Stomach (tissue), 9 donors: ENCODE measurements around the gene PRUNE2. TPM values are rescaled to one million over a fixed set of nuclear protein-coding genes. Genes with fewer than 3 reads are reported as not detected.

Experiments
- DNase-seq, 2 donors: peaks; one replicate each; pipeline versions ENCODE4 v3.0.0 to v3.0.0-alpha.2; 2013 to 2019
- H3K27ac ChIP-seq, 5 donors: fragments of 200-600 bp in 4 of 5; sonication (generic) in 4 of 5; one replicate each; pipeline ENCODE4 v1.5.1; 2013 to 2019; ENCODE audit warnings: mild to moderate bottlenecking in 1 of 5, moderate library complexity in 1 of 5
- H3K27me3 ChIP-seq, 3 donors: fragments of 200-600 bp; sonication (generic); one replicate each; pipeline ENCODE4 v1.5.1; 2017 to 2019; ENCODE audit warnings: mixed run types in 1 of 3
- H3K36me3 ChIP-seq, 4 donors: fragments of 200-600 bp; sonication (generic); 1 replicate in 3 of 4; 2 replicates in 1 of 4; pipeline ENCODE4 v1.5.1; 2016 to 2019
- H3K4me1 ChIP-seq, 4 donors: fragments of 200-600 bp; sonication (generic); one replicate each; pipeline ENCODE4 v1.5.1; 2016 to 2019
- H3K4me3 ChIP-seq, 4 donors: fragments of 200-600 bp; sonication (generic) in 3 of 4; one replicate each; pipeline ENCODE4 v1.5.1; 2016 to 2019; ENCODE audit warnings: mild to moderate bottlenecking in 1 of 4
- H3K9me3 ChIP-seq, 4 donors: fragments of 200-600 bp; sonication (generic); one replicate each; pipeline ENCODE4 v1.5.1; 2016 to 2019
- EP300 ChIP-seq: sonication (generic); formaldehyde crosslinking; IDR thresholded peaks from one replicate; pipeline ENCODE4 v1.6.1; 2017; ENCODE audit warnings: antibody characterized with exemption
- POLR2A ChIP-seq, 4 donors: fragments of 450-650 bp; IDR thresholded peaks; one replicate each; pipeline ENCODE4 v1.6.1; 2016; ENCODE audit warnings: antibody characterized with exemption in 4 of 4, control low read depth in 2 of 4, mild to moderate bottlenecking in 1 of 4, moderate library complexity in 1 of 4
- POLR2AphosphoS5 ChIP-seq, 3 donors: sonication (generic); formaldehyde crosslinking; IDR thresholded peaks; one replicate each; pipeline ENCODE4 v1.6.1; 2016; ENCODE audit warnings: antibody characterized with exemption in 3 of 3
- WGBS, 5 donors: extraction: QIAGEN DNeasy Blood & Tissue Kit in 3 of 5; methylation state at CpG; one replicate each; pipeline versions ENCODE4 v1.1.5 to v1.1.7; 2013 to 2018; 5-methylcytosine and 5-hydroxymethylcytosine counted together
- intact Hi-C: fragments of 100-400 bp; cut with DNase I; formaldehyde crosslinking; loops from one replicate; pipeline ENCODE4 v1.15.1; 2023; ENCODE audit warnings: low total_unique reads
- polyA plus RNA-seq, 3 donors: library from polyadenylated mRNA; stranded (reverse); fragments of 200-250 nt; gene quantifications; one replicate each; pipeline ENCODE4 v1.2.3, GENCODE V29; 2013
- total RNA-seq, 5 donors: library from RNA; depleted of rRNA; stranded (reverse); fragments of >200 nt; gene quantifications; one replicate each; pipeline versions ENCODE4 v1.1.0 to v1.2.3, GENCODE V29; 2014 to 2016
- TF ChIP-seq, protein P1 (sequence below), 7 experiments: fragments of 450-650 bp in 4 of 7; fragments of 200-600 bp in 3 of 7; sonication (generic) in 3 of 7; IDR thresholded peaks; one replicate each; pipeline ENCODE4 v1.5.1; 2016 to 2019; ENCODE audit warnings: antibody characterized with exemption in 7 of 7, control low read depth in 2 of 7, mild to moderate bottlenecking in 1 of 7
- donor health status: healthy with polysubstance abuse.
- donor health status: Bipolar disorder and iron deficiency.
- donor health status: healthy.

The PRUNE2 gene
- total and polyA plus RNA-seq, 8 donors, result 2.6 to 311 (median 75.4) TPM

- WGBS, 5 donors, result 37 to 54% (median 46%) methylated on average over 7 of the region's 7 CpGs
- peak in 1 of 2 donors; percentile 28 for DNase-seq
- Histone ChIP-seq H3K4me3 (no peak overlapping the region), H3K4me1 (peaks cover 0 to 26% (median 5%) of the 10 kb centered on the region in 4 donors), H3K27ac (peak overlapping the region in 1 of 5 donors; percentile 43), H3K9me3 (no peaks in the 10 kb centered on the region), H3K27me3 (peaks cover 0 to 3% (median 0%) of the 10 kb centered on the region in 3 donors), H3K36me3 (peaks cover 0 to 16% (median 6%) of the 10 kb centered on the region in 4 donors)
- no peak for TF ChIP-seq POLR2A (IDR thresholded peaks at IDR 0.05)
- TF ChIP-seq EP300, result no peak
- TF ChIP-seq POLR2AphosphoS5 (IDR thresholded peaks at IDR 0.05), result no peak
- TF ChIP-seq, protein P1, sequence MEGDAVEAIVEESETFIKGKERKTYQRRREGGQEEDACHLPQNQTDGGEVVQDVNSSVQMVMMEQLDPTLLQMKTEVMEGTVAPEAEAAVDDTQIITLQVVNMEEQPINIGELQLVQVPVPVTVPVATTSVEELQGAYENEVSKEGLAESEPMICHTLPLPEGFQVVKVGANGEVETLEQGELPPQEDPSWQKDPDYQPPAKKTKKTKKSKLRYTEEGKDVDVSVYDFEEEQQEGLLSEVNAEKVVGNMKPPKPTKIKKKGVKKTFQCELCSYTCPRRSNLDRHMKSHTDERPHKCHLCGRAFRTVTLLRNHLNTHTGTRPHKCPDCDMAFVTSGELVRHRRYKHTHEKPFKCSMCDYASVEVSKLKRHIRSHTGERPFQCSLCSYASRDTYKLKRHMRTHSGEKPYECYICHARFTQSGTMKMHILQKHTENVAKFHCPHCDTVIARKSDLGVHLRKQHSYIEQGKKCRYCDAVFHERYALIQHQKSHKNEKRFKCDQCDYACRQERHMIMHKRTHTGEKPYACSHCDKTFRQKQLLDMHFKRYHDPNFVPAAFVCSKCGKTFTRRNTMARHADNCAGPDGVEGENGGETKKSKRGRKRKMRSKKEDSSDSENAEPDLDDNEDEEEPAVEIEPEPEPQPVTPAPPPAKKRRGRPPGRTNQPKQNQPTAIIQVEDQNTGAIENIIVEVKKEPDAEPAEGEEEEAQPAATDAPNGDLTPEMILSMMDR (IDR thresholded peaks at IDR 0.05), result no peak
- intact Hi-C loops, result no loop called here
These were observed 189.7 kb downstream of the PRUNE2 start for GRCh38 chr9:76716085-76716672.

GRCh38 chr9:76713381-76713780 is 192.5 kb downstream of the PRUNE2 start:
- intact Hi-C loops, result no loop called here
- Histone ChIP-seq H3K27me3 (peaks cover 0 to 3% (median 0%) of the 10 kb centered on the region in 3 donors), H3K9me3 (no peaks in the 10 kb centered on the region), H3K36me3 (peaks cover 0 to 32% (median 6%) of the 10 kb centered on the region in 4 donors), H3K4me1 (peaks cover 0 to 26% (median 5%) of the 10 kb centered on the region in 4 donors), H3K27ac (no peak overlapping the region), H3K4me3 (no peak overlapping the region)
- 68 to 76% (median 71%) methylated on average over 5 of the region's 5 CpGs for WGBS, 5 donors
- TF ChIP-seq, protein P1 (IDR thresholded peaks at IDR 0.05), result no peak
- no peak for TF ChIP-seq EP300
- TF ChIP-seq POLR2A (IDR thresholded peaks at IDR 0.05), result no peak
- no peak for DNase-seq

GRCh38 chr9:76709020-76709419 is 196.9 kb downstream of the PRUNE2 start:
- no peak overlapping the region for H3K4me3 ChIP-seq
- peaks cover 0 to 40% (median 6%) of the 10 kb centered on the region in 4 donors for H3K36me3 ChIP-seq
- peaks cover 0 to 9% (median 4%) of the 10 kb centered on the region in 4 donors for H3K4me1 ChIP-seq
- TF ChIP-seq EP300 (no peak), POLR2A (IDR thresholded peaks at IDR 0.05) (no peak), POLR2AphosphoS5 (IDR thresholded peaks at IDR 0.05) (no peak)
- TF ChIP-seq, protein P1 (IDR thresholded peaks at IDR 0.05), result no peak
- no peak overlapping the region for H3K27ac ChIP-seq
- DNase-seq, result no peak
- intact Hi-C loops, result loop anchor here (5.0 kb wide), 1 partner anchor 262 kb away; no protein-coding TSS in a partner anchor
- peaks cover 0 to 8% (median 0%) of the 10 kb centered on the region in 3 donors for H3K27me3 ChIP-seq
- H3K9me3 ChIP-seq, result no peaks in the 10 kb centered on the region
- 77 to 89% (median 82%) methylated on average over 9 of the region's 9 CpGs for WGBS, 5 donors

- H3K27me3 ChIP-seq, result peaks cover 0 to 8% (median 0%) of the 10 kb centered on the region in 3 donors
- H3K4me3 ChIP-seq, result no peak overlapping the region
- no peak for TF ChIP-seq POLR2A (IDR thresholded peaks at IDR 0.05)
- no peak for TF ChIP-seq POLR2AphosphoS5 (IDR thresholded peaks at IDR 0.05)
- TF ChIP-seq EP300, result no peak
- TF ChIP-seq, protein P1 (IDR thresholded peaks at IDR 0.05), result no peak
- no peak for DNase-seq
- intact Hi-C loops, result loop anchor here (5.0 kb wide), 1 partner anchor 260 kb away; no protein-coding TSS in a partner anchor
- peaks cover 0 to 32% (median 3%) of the 10 kb centered on the region in 4 donors for H3K36me3 ChIP-seq
- no peaks in the 10 kb centered on the region for H3K9me3 ChIP-seq
- WGBS, 5 donors, result 67 to 80% (median 75%) methylated on average over 6 of the region's 6 CpGs
- peaks cover 0 to 9% (median 4%) of the 10 kb centered on the region in 4 donors for H3K4me1 ChIP-seq
- no peak overlapping the region for H3K27ac ChIP-seq
These were observed 198.4 kb downstream of the PRUNE2 start for GRCh38 chr9:76707510-76707909.
